PC-3 (cell line): ENCODE data around the gene CCL17. TPM values are rescaled to one million over a fixed set of nuclear protein-coding genes. Genes with fewer than 3 reads are reported as not detected.
A peak's percentile ranks its signal among the peaks of the same experiment; 100 is the strongest.
"Not testable (repeated sequence)": the region's sequence is repeated elsewhere in the genome, so short reads cannot be mapped to it uniquely, and the experiment has no call there.

ENCODE experiments used
- ATAC-seq: fragments of 200-7000 bp; cut with Tn5 transposase; 2 replicates; pipeline ENCODE4 v1.9.1; 2020; ENCODE audit warnings: mild to moderate bottlenecking, moderate library complexity
- BruUV-seq: library from RNA; stranded (reverse); fragments of 400-500 nt; replicated peaks from 2 replicates; lab custom pipeline; 2021; lab: Mats Ljungman, UMichigan
- CTCF ChIA-PET: fragments of 300-600 bp; sonication (Branson Sonifier 250); formaldehyde crosslinking; loops from one replicate; lab custom pipeline; 2022; ENCODE audit warnings: antibody characterized with exemption; lab: Charles Lee
- POLR2A ChIA-PET: fragments of 300-600 bp; sonication (Branson Sonifier 250); formaldehyde crosslinking; loops from one replicate; lab custom pipeline; 2022; ENCODE audit warnings: antibody characterized with exemption; ENCODE audit not compliant: unreplicated experiment; lab: Charles Lee
- DNase-seq: peaks from one replicate; pipeline ENCODE4 v3.0.0-alpha.2; 2015
- H2AFZ ChIP-seq: fragments of 300-600 bp; sonication (generic); 2 replicates; pipeline ENCODE4 v1.6.0; 2016; ENCODE audit warnings: antibody characterized with exemption, low read length
- H3F3A ChIP-seq: fragments of 300-600 bp; sonication (generic); one replicate; pipeline ENCODE4 v1.6.0; 2017; ENCODE audit warnings: antibody characterized with exemption, low read length, control low read depth, mild to moderate bottlenecking; ENCODE audit not compliant: unreplicated experiment
- H3K27ac ChIP-seq: fragments of 300-600 bp; sonication (generic); 2 replicates; pipeline ENCODE4 v1.5.1; 2016; ENCODE audit warnings: mild to moderate bottlenecking, low read length
- H3K27me3 ChIP-seq: fragments of 300-600 bp; sonication (generic); 2 replicates; pipeline ENCODE4 v1.6.1; 2016; ENCODE audit warnings: low read length, mixed read lengths
- H3K36me3 ChIP-seq: fragments of 300-600 bp; sonication (generic); 2 replicates; pipeline ENCODE4 v1.6.1; 2016; ENCODE audit warnings: low read depth, mixed run types, low read length, mixed read lengths
- H3K4me1 ChIP-seq: fragments of 300-600 bp; sonication (generic); 2 replicates; pipeline ENCODE4 v1.5.1; 2016; ENCODE audit warnings: low read length; ENCODE audit not compliant: insufficient read depth
- H3K4me2 ChIP-seq: fragments of 300-600 bp; sonication (generic); 2 replicates; pipeline ENCODE4 v1.6.0; 2016; ENCODE audit warnings: low read length
- H3K4me3 ChIP-seq: fragments of 300-600 bp; sonication (generic); 2 replicates; pipeline ENCODE4 v1.5.1; 2016; ENCODE audit warnings: mild to moderate bottlenecking, low read length, mixed read lengths
- H3K79me2 ChIP-seq: fragments of 300-600 bp; sonication (generic); 2 replicates; pipeline ENCODE4 v1.6.1; 2017; ENCODE audit warnings: low read length, mixed read lengths
- H3K9ac ChIP-seq: fragments of 300-600 bp; sonication (generic); 2 replicates; pipeline ENCODE4 v1.6.0; 2016; ENCODE audit warnings: mild to moderate bottlenecking, low read length
- H3K9me2 ChIP-seq: fragments of 300-600 bp; sonication (generic); replicated peaks from 2 replicates; pipeline ENCODE4 v1.6.1; 2016; ENCODE audit warnings: mixed run types, low read length, mixed read lengths
- H3K9me3 ChIP-seq: fragments of 300-600 bp; sonication (generic); 2 replicates; pipeline ENCODE4 v1.6.1; 2016; ENCODE audit warnings: low read length, mixed read lengths
- H4K20me1 ChIP-seq: fragments of 300-600 bp; sonication (generic); 2 replicates; pipeline ENCODE4 v1.6.1; 2016; ENCODE audit warnings: low read length, mixed read lengths
- CTCF ChIP-seq: fragments of 300-600 bp; sonication (generic); conservative IDR thresholded peaks from 2 replicates; pipeline ENCODE4 v1.5.1; 2017; ENCODE audit warnings: antibody characterized with exemption, low read depth, mild to moderate bottlenecking, low read length
- EZH2 ChIP-seq: fragments of 300-600 bp; sonication (generic); IDR thresholded peaks from one replicate; pipeline ENCODE4 v1.6.1; 2017; ENCODE audit warnings: antibody characterized with exemption, mild to moderate bottlenecking, low read length; ENCODE audit not compliant: unreplicated experiment
- EZH2phosphoT487 ChIP-seq: fragments of 300-600 bp; sonication (generic); IDR thresholded peaks from 2 replicates; pipeline ENCODE4 v1.6.1; 2018; ENCODE audit warnings: mild to moderate bottlenecking, antibody characterized with exemption, low read length, borderline replicate concordance
- intact Hi-C: fragments of 100-400 bp; cut with micrococcal nuclease; formaldehyde crosslinking; loops from 2 replicates; pipeline ENCODE4 v1.9.0; 2023
- total RNA-seq: library from RNA; depleted of rRNA; stranded (reverse); fragments of >200 nt; gene quantifications from 2 replicates; pipeline ENCODE4 v1.2.3, GENCODE V29; 2014

The CCL17 gene
- total RNA-seq, 1 experiment from 2014 or later = not detected

- no peaks in the 10 kb centered on the region for H3K9me2 ChIP-seq
- H3K4me2 ChIP-seq = no peak overlapping the region
- H3F3A ChIP-seq = no peaks in the 10 kb centered on the region
- no TSS peak for BruUV-seq
- no peak for TF ChIP-seq EZH2
- no peak for TF ChIP-seq CTCF
- TF ChIP-seq EZH2phosphoT487 = no peak
- no peak overlapping the region for H3K9ac ChIP-seq
- intact Hi-C loops = no loop called here
- CTCF ChIA-PET = no interaction called here
- H4K20me1 ChIP-seq = no peaks in the 10 kb centered on the region
- no peak overlapping the region for H3K27ac ChIP-seq
- POLR2A ChIA-PET = no interaction called here
- DNase-seq (peak; percentile 42), ATAC-seq (no peak)
- no peak overlapping the region for H3K4me3 ChIP-seq
- no peaks in the 10 kb centered on the region for H3K79me2 ChIP-seq
- H2AFZ ChIP-seq = no peak overlapping the region
- H3K27me3 ChIP-seq = no peaks in the 10 kb centered on the region
- no peaks in the 10 kb centered on the region for H3K9me3 ChIP-seq
- no peaks in the 10 kb centered on the region for H3K36me3 ChIP-seq
- H3K4me1 ChIP-seq = no peaks in the 10 kb centered on the region
These were observed 10.1 kb upstream of the CCL17 start for GRCh38 chr16:57394444-57394843.

GRCh38 chr16:57395026-57395425, 9.5 kb upstream of the CCL17 start:
- H3K36me3 ChIP-seq = no peaks in the 10 kb centered on the region
- BruUV-seq = no TSS peak
- intact Hi-C loops = no loop called here
- no peaks in the 10 kb centered on the region for H3K9me3 ChIP-seq
- ATAC-seq (no peak), DNase-seq (no peak)
- no peak overlapping the region for H3K4me3 ChIP-seq
- H3K4me2 ChIP-seq = no peak overlapping the region
- no peaks in the 10 kb centered on the region for H3K79me2 ChIP-seq
- H3K9me2 ChIP-seq = no peaks in the 10 kb centered on the region
- CTCF ChIA-PET = no interaction called here
- H3F3A ChIP-seq = no peaks in the 10 kb centered on the region
- no peak for TF ChIP-seq CTCF
- TF ChIP-seq EZH2phosphoT487 = no peak
- no peak for TF ChIP-seq EZH2
- H3K27ac ChIP-seq = no peak overlapping the region
- no peak overlapping the region for H2AFZ ChIP-seq
- no peak overlapping the region for H3K9ac ChIP-seq
- no peaks in the 10 kb centered on the region for H3K27me3 ChIP-seq
- H3K4me1 ChIP-seq = no peaks in the 10 kb centered on the region
- POLR2A ChIA-PET = no interaction called here
- H4K20me1 ChIP-seq = no peaks in the 10 kb centered on the region

GRCh38 chr16:57396786-57397185, 7.8 kb upstream of the CCL17 start:
- ATAC-seq (no peak), DNase-seq (no peak)
- intact Hi-C loops = no loop called here
- TF ChIP-seq CTCF (no peak), EZH2 (no peak), EZH2phosphoT487 (no peak)
- ChIA-PET POLR2A (no interaction called here), CTCF (no interaction called here)
- BruUV-seq = no TSS peak
- Histone ChIP-seq H3K27ac (no peak overlapping the region), H2AFZ (no peak overlapping the region), H3K4me3 (no peak overlapping the region), H3K4me2 (no peak overlapping the region), H3K9me2 (no peaks in the 10 kb centered on the region), H3K27me3 (no peaks in the 10 kb centered on the region), H3K9ac (no peak overlapping the region), H3K4me1 (no peaks in the 10 kb centered on the region), H3K36me3 (no peaks in the 10 kb centered on the region), H4K20me1 (no peaks in the 10 kb centered on the region), H3F3A (no peaks in the 10 kb centered on the region), H3K9me3 (no peaks in the 10 kb centered on the region), H3K79me2 (no peaks in the 10 kb centered on the region)

- H3K36me3 ChIP-seq, H4K20me1 ChIP-seq, BruUV-seq, POLR2A ChIA-PET, H2AFZ ChIP-seq, DNase-seq, H3K9me2 ChIP-seq, H3K27me3 ChIP-seq, H3K4me1 ChIP-seq, H3K27ac ChIP-seq, H3K4me3 ChIP-seq, H3K79me2 ChIP-seq, H3K9ac ChIP-seq, H3K9me3 ChIP-seq, ATAC-seq, intact Hi-C loops, CTCF ChIA-PET, H3F3A ChIP-seq, H3K4me2 ChIP-seq: not testable (repeated sequence)
These were observed 7.1 kb upstream of the CCL17 start for GRCh38 chr16:57397493-57397892.
